Upper lobe of left lung (tissue), 6 donors: ENCODE data around the gene SNAP25. TPM values are rescaled to one million over a fixed set of nuclear protein-coding genes. Genes with fewer than 3 reads are reported as not detected.

ENCODE experiments used
- ATAC-seq, 2 donors: fragments of 200-7000 bp; cut with Tn5 transposase; one replicate each; pipeline ENCODE4 v1.9.1; 2022; ENCODE audit warnings: mild to moderate bottlenecking in 2 of 2, moderate library complexity in 2 of 2; ENCODE audit not compliant: low FRiP score in 2 of 2
- DNase-seq, 2 donors: peaks; one replicate each; pipeline ENCODE4 v3.0.0-alpha.2; 2019 to 2020
- H3K27ac ChIP-seq, 4 donors: fragments of 200-600 bp; sonication (generic); one replicate each; pipeline ENCODE4 v1.5.1; 2016 to 2019
- H3K27me3 ChIP-seq, 4 donors: fragments of 200-600 bp; sonication (generic); one replicate each; pipeline ENCODE4 v1.5.1; 2017 to 2019
- H3K36me3 ChIP-seq, 4 donors: fragments of 200-600 bp; sonication (generic); one replicate each; pipeline ENCODE4 v1.5.1; 2016 to 2019
- H3K4me1 ChIP-seq, 4 donors: fragments of 200-600 bp; sonication (generic); one replicate each; pipeline ENCODE4 v1.5.1; 2018 to 2019
- H3K4me3 ChIP-seq, 4 donors: fragments of 200-600 bp; sonication (generic); one replicate each; pipeline ENCODE4 v1.5.1; 2017 to 2019; ENCODE audit warnings: mild to moderate bottlenecking in 2 of 4, moderate library complexity in 1 of 4
- H3K9me3 ChIP-seq, 4 donors: fragments of 200-600 bp; sonication (generic); one replicate each; pipeline ENCODE4 v1.5.1; 2018 to 2019
- EP300 ChIP-seq, 4 donors: sonication (generic); formaldehyde crosslinking; IDR thresholded peaks; one replicate each; pipeline ENCODE4 v1.5.1; 2017; ENCODE audit warnings: antibody characterized with exemption in 4 of 4, control low read depth in 2 of 4
- POLR2A ChIP-seq, 4 donors: fragments of 450-650 bp; IDR thresholded peaks; one replicate each; pipeline ENCODE4 v1.5.1; 2016 to 2017; ENCODE audit warnings: antibody characterized with exemption in 4 of 4, mild to moderate bottlenecking in 2 of 4
- POLR2AphosphoS5 ChIP-seq, 2 donors: sonication (generic); formaldehyde crosslinking; IDR thresholded peaks; one replicate each; pipeline ENCODE4 v1.5.1; 2017; ENCODE audit warnings: antibody characterized with exemption in 2 of 2
- WGBS, 2 donors: methylation state at CpG; one replicate each; pipeline ENCODE4 v1.1.5; 2017 to 2018; 5-methylcytosine and 5-hydroxymethylcytosine counted together
- total RNA-seq, 6 donors: library from RNA; depleted of rRNA in 4 of 6; stranded (reverse); fragments of >200 nt in 4 of 6; gene quantifications; one replicate each; pipeline versions ENCODE4 v1.1.0 to v1.2.1, GENCODE V29; 2016 to 2021
- TF ChIP-seq, protein P1 (sequence below), 6 experiments: fragments of 450-650 bp in 4 of 6; fragments of 200-600 bp in 2 of 6; sonication (generic) in 2 of 6; IDR thresholded peaks; one replicate each; pipeline ENCODE4 v1.5.1; 2016 to 2019; ENCODE audit warnings: antibody characterized with exemption in 6 of 6
- donor health status: DM: no; HTN: no; CAD: no; lungs with moderate emphysema.
- donor health status: DM: no; HTN: yes; CAD: no; lungs with severe emphysema.

SNAP25 gene
- total RNA-seq, 6 donors from 2014 or later, result 0.79 to 2.2 (median 1.8) TPM; not detected in 3

DNA sequence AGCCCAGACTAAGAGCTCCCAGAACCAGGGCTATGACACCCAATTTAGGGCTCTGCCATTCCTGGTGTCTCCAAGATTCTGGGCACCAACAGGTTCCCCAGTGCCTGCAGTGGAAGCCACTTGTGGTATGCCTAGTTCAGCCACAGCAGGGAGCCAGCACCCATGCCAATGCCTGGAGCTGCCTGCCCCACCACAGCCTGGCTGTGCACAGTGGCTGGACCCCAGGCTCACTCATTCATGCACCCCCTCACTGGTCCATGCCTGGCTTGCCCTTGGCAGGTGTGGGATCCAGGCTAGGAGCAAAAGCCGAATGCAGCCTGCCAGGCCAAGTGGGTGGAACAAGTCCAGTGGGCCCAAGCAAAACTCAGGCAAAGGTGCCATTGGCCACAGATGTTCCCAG is 123.5 kb downstream of the SNAP25 start:
- Histone ChIP-seq H3K4me3 (no peak overlapping the region), H3K4me1 (no peaks in the 10 kb centered on the region), H3K27me3 (no peaks in the 10 kb centered on the region), H3K9me3 (no peaks in the 10 kb centered on the region), H3K27ac (no peak overlapping the region), H3K36me3 (no peaks in the 10 kb centered on the region)
- WGBS, 2 donors, result 80 to 100% methylated on average over 1 of the region's 1 CpG
- ATAC-seq (no peak), DNase-seq (peak in 1 of 2 donors; percentile 38)
- TF ChIP-seq POLR2A (IDR thresholded peaks at IDR 0.05) (no peak), POLR2AphosphoS5 (IDR thresholded peaks at IDR 0.05) (no peak), EP300 (IDR thresholded peaks at IDR 0.05) (no peak)
- TF ChIP-seq, protein P1, sequence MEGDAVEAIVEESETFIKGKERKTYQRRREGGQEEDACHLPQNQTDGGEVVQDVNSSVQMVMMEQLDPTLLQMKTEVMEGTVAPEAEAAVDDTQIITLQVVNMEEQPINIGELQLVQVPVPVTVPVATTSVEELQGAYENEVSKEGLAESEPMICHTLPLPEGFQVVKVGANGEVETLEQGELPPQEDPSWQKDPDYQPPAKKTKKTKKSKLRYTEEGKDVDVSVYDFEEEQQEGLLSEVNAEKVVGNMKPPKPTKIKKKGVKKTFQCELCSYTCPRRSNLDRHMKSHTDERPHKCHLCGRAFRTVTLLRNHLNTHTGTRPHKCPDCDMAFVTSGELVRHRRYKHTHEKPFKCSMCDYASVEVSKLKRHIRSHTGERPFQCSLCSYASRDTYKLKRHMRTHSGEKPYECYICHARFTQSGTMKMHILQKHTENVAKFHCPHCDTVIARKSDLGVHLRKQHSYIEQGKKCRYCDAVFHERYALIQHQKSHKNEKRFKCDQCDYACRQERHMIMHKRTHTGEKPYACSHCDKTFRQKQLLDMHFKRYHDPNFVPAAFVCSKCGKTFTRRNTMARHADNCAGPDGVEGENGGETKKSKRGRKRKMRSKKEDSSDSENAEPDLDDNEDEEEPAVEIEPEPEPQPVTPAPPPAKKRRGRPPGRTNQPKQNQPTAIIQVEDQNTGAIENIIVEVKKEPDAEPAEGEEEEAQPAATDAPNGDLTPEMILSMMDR (IDR thresholded peaks at IDR 0.05), result no peak

DNA sequence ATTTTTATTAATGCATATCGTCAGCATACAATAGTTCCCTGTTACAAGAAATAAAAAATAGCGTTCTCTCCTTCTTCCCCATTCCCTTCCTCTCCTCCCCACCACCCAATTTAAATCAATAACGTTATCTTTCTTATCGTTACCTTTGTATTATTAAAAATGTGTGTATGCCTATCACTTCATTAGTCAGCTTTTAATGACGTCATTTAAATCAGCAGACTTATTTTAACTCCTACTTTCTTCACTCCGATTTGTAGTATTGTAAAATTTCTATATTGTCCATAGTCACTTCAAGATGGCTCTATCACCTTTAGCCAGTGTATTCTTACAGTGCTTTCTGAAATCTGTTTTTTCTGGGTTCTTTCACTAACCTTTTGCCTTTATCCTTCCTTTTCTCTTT is 126.3 kb downstream of the SNAP25 start:
- Histone ChIP-seq H3K36me3 (no peaks in the 10 kb centered on the region), H3K27me3 (no peaks in the 10 kb centered on the region), H3K4me3 (no peak overlapping the region), H3K9me3 (no peaks in the 10 kb centered on the region), H3K27ac (no peak overlapping the region), H3K4me1 (no peaks in the 10 kb centered on the region)
- DNase-seq, result no peak
- no peak for ATAC-seq
- WGBS, 2 donors, result 79 to 82% methylated on average over 6 of the region's 6 CpGs
- TF ChIP-seq POLR2AphosphoS5 (IDR thresholded peaks at IDR 0.05) (no peak), EP300 (IDR thresholded peaks at IDR 0.05) (no peak), POLR2A (IDR thresholded peaks at IDR 0.05) (no peak)
- TF ChIP-seq, protein P1 (IDR thresholded peaks at IDR 0.05), result no peak

DNA sequence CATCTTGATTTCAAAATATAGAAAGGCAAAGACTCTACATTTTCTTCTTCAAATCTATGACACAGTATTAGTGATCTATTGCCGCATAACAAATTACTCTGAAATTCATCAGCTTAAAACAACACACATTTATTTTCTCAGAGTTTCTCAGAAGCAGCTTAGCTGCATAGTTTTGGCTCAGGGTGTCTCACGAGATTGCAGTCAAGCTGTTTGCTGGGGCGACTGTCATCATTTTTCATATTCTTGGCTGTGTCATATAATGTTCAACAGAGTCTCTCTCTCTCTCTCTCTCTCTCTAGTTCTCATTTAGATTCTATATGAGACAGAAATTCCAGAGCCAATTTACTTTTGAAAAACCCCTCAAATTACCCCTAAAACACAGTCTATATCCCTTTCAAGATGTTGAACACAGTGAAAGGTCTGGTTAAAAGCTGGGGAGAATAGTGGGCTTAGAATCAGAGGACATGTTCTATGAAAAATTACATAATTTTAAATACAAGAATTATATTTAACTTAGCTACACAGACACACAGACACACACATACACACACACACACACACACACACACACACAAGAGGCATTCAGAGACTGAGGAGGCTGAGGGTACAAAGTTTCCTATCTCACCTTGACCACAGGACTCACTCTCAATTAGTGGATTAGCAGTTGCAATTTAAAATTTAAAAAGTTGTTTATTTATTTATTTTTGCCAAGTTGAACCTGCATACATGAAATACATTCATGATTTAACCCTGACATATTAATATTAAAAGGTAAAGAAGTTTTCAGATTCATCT is 128.7 kb downstream of the SNAP25 start:
- Histone ChIP-seq H3K4me3 (no peak overlapping the region), H3K9me3 (no peaks in the 10 kb centered on the region), H3K36me3 (no peaks in the 10 kb centered on the region), H3K4me1 (no peaks in the 10 kb centered on the region), H3K27ac (no peak overlapping the region), H3K27me3 (no peaks in the 10 kb centered on the region)
- no peak for DNase-seq
- WGBS, 2 donors, result 63 to 65% methylated on average over 3 of the region's 3 CpGs
- TF ChIP-seq POLR2AphosphoS5 (IDR thresholded peaks at IDR 0.05) (no peak), POLR2A (IDR thresholded peaks at IDR 0.05) (no peak), EP300 (IDR thresholded peaks at IDR 0.05) (no peak)
- TF ChIP-seq, protein P1 (IDR thresholded peaks at IDR 0.05), result no peak
- no peak for ATAC-seq

DNA sequence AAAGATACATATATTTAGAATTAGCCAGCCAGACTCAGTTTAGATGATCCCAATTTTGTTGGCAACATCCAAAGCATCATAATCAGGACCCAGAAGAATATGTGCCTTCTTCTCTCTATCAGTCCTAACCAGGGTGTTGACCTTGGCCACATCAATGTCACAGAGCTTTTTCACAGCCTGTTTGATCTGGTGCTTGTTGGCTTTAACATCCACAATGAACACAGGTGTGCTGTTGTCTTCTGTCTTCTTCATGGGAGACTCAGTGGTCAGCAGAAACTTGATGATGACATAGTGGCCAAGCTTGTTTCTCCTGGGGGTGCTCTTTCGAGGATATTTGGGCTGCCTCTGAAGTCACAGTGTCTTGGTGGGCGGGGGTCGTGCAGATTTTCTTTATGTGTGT is 130.5 kb downstream of the SNAP25 start:
- H3K9me3 ChIP-seq, result no peaks in the 10 kb centered on the region
- H3K4me3 ChIP-seq, result no peak overlapping the region
- H3K27me3 ChIP-seq, result no peaks in the 10 kb centered on the region
- no peaks in the 10 kb centered on the region for H3K4me1 ChIP-seq
- no peaks in the 10 kb centered on the region for H3K36me3 ChIP-seq
- no peak overlapping the region for H3K27ac ChIP-seq
- DNase-seq (no peak), ATAC-seq (no peak)
- no peak for TF ChIP-seq POLR2A (IDR thresholded peaks at IDR 0.05)
- no peak for TF ChIP-seq EP300 (IDR thresholded peaks at IDR 0.05)
- TF ChIP-seq, protein P1 (IDR thresholded peaks at IDR 0.05), result no peak
- no peak for TF ChIP-seq POLR2AphosphoS5 (IDR thresholded peaks at IDR 0.05)
- 66% methylated on average over 3 of the region's 3 CpGs; no CpG with 5 or more reads in 1 of the 2 donors for WGBS, 2 donors
